Heart left ventricle (tissue), 16 donors: ENCODE data around the gene SIGMAR1. TPM values are rescaled to one million over a fixed set of nuclear protein-coding genes. Genes with fewer than 3 reads are reported as not detected.

ENCODE experiments used
- ATAC-seq, 4 donors: fragments of 200-7000 bp; cut with Tn5 transposase; one replicate each; pipeline ENCODE4 v1.9.1; 2020 to 2022; ENCODE audit warnings: moderate library complexity in 4 of 4, mild to moderate bottlenecking in 3 of 4, moderate number of reproducible peaks in 1 of 4
- DNase-seq, 5 donors: peaks; one replicate each; pipeline ENCODE4 v3.0.0-alpha.2; 2020
- H3K27ac ChIP-seq, 12 donors: fragments of 200-600 bp; sonication (generic) in 4 of 12; one replicate each; pipeline versions ENCODE4 v1.5.0 to v1.8.0; 2016 to 2022; ENCODE audit warnings: mild to moderate bottlenecking in 2 of 12
- H3K27me3 ChIP-seq, 9 donors: fragments of 200-600 bp; sonication (generic) in 2 of 9; one replicate each; pipeline versions ENCODE4 v1.5.1 to v1.8.0; 2016 to 2022; ENCODE audit warnings: mild to moderate bottlenecking in 3 of 9
- H3K36me3 ChIP-seq, 9 donors: fragments of 200-600 bp; sonication (generic) in 2 of 9; one replicate each; pipeline versions ENCODE4 v1.5.0 to v1.8.0; 2018 to 2022; ENCODE audit warnings: mild to moderate bottlenecking in 2 of 9
- H3K4me1 ChIP-seq, 12 donors: fragments of 200-600 bp; sonication (generic) in 4 of 12; one replicate each; pipeline versions ENCODE4 v1.5.0 to v1.8.0; 2016 to 2022; ENCODE audit warnings: mild to moderate bottlenecking in 3 of 12
- H3K4me3 ChIP-seq, 12 donors: fragments of 200-600 bp; sonication (generic) in 4 of 12; one replicate each; pipeline versions ENCODE4 v1.5.0 to v1.8.0; 2017 to 2022; ENCODE audit warnings: mild to moderate bottlenecking in 9 of 12, moderate library complexity in 4 of 12
- H3K9me3 ChIP-seq, 12 donors: fragments of 200-600 bp; sonication (generic) in 4 of 12; one replicate each; pipeline versions ENCODE4 v1.5.0 to v1.8.0; 2016 to 2022; ENCODE audit warnings: mild to moderate bottlenecking in 1 of 12
- CTCF ChIP-seq, 12 donors: fragments of 200-600 bp; sonication (generic) in 4 of 12; IDR thresholded peaks; one replicate each; pipeline versions ENCODE4 v1.5.0 to v1.8.0; 2018 to 2022; ENCODE audit warnings: antibody characterized with exemption in 12 of 12, mild to moderate bottlenecking in 5 of 12
- POLR2A ChIP-seq, 2 donors: fragments of 450-650 bp; IDR thresholded peaks; one replicate each; pipeline ENCODE4 v1.6.1; 2017; ENCODE audit warnings: antibody characterized with exemption in 2 of 2, mild to moderate bottlenecking in 2 of 2, moderate library complexity in 2 of 2
- whole genome bisulfite sequencing, 4 donors: extraction: QIAGEN DNeasy Blood & Tissue Kit in 2 of 4; methylation state at CpG; one replicate each; pipeline versions ENCODE4 v1.1.5 to v1.1.7; 2013 to 2018; 5-methylcytosine and 5-hydroxymethylcytosine counted together
- intact Hi-C, 10 donors: fragments of 100-400 bp; cut with DNase I; formaldehyde crosslinking; loops; one replicate each; pipeline versions ENCODE4 v1.11.1 to v1.14.2; 2022
- polyA plus RNA-seq, 2 donors: library from polyadenylated mRNA; stranded (reverse); fragments of 200-250 nt; gene quantifications; one replicate each; pipeline ENCODE4 v1.2.3, GENCODE V29; 2013
- total RNA-seq, 9 donors: library from RNA; depleted of rRNA in 2 of 9; stranded (reverse); fragments of >200 nt in 2 of 9; fragmentation: NEBNext Ultra II Directional in 3 of 9; extraction: Animal tissue kit (Norgen Biotek cat#: 25700) in 3 of 9; gene quantifications; one replicate each; pipeline versions ENCODE4 v1.1.0 to v1.2.4, GENCODE V29; 2016 to 2023
- donor health status: ischemic (EF 13 %, LVEDD 7.1; RV severe dilation, severe dysfunction).
- donor health status: healthy with polysubstance abuse.
- donor health status: DM: no; HTN: yes; CAD: no.
- donor health status: DM: no; HTN: no; CAD: no.
- donor health status: ischemic (EF 25% LVEDD 6.9; RV normal size, moderate dysfunction).
- donor health status: ischemic (EF 25% LVEDD 5.7; RV mildly dilated, moderate dysfunction).
- donor health status: healthy.
- donor health status: DM: yes; HTN: yes; CAD: no.
- donor health status: ischemic (EF 35%, LVEDD 5.7; RV mildly dilated, moderate dysfunction).
- donor health status: nonischemic (EF 11% LVEDD 7.7; RV severe dilation, severe dysfunction).
- donor health status: DM: yes; HTN: yes; CAD: no.
- donor health status: PGD.
- donor health status: ischemic (EF 29% LVEDD 5.4; RV normal size, mild dysfunction).
- donor health status: nonischemic (EF 23%, LVEDD 6.1; RV moderate dilation, normal function).

The SIGMAR1 gene
- total and polyA plus RNA-seq, 11 donors: 17.0 to 55.3 (median 24.9) TPM

DNA sequence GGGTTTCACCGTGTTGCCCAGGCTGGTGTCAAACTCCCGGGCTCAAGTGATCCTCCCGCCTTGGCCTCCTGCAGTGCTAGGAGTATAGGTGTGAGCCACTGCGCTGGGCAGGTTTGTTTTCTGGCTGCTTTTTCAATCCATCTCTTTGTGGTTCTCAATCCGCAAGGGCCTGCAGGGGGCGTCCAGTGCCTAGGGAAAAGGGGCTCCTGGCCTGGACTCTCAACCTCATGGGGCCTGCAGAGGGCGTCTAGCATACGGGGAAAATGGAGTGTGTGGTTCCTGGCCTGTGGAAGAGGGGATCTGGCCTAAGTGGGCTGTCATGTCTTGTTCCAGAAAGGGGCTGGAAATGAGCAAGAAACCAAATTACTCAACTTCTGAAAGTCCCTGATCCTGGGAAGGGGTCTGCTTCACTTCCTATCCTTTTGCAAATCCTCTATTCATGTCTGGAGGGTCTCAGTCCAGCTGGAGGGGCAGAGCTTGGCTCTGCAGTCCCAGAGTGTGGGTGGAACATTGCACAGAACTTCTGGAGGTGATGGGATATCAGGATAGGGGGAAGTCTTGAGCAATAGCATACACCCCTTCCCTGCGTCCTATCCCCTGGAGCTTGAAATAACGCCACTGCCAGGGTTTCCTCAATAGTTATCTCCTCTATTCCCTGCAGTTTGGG, 37.6 kb upstream of the SIGMAR1 start:
- no peak overlapping the region for H3K4me3 ChIP-seq
- no peaks in the 10 kb centered on the region for H3K4me1 ChIP-seq
- no peaks in the 10 kb centered on the region for H3K36me3 ChIP-seq
- 34 to 58% (median 44%) methylated on average over 9 to 10 of the region's 10 CpGs for WGBS, 4 donors
- DNase-seq (peak in 4 of 5 donors; percentile 53 to 79 (median 56)), ATAC-seq (peak; percentile 29 to 76 (median 64))
- TF ChIP-seq CTCF (IDR thresholded peaks at IDR 0.05) (peak in 11 of 12 donors; percentile 14 to 63 (median 42)), POLR2A (IDR thresholded peaks at IDR 0.05) (no peak)
- H3K27me3 ChIP-seq: no peaks in the 10 kb centered on the region
- no peak overlapping the region for H3K27ac ChIP-seq
- H3K9me3 ChIP-seq: peaks cover 0 to 2% (median 0%) of the 10 kb centered on the region in 12 donors
- intact Hi-C loops: no loop called here

GRCh38 chr9:34674440-34674839, 36.9 kb upstream of the SIGMAR1 start:
- DNase-seq (no peak), ATAC-seq (no peak)
- H3K36me3 ChIP-seq: no peaks in the 10 kb centered on the region
- no peaks in the 10 kb centered on the region for H3K27me3 ChIP-seq
- H3K4me1 ChIP-seq: no peaks in the 10 kb centered on the region
- WGBS, 4 donors: 85 to 91% (median 87%) methylated on average over 3 of the region's 3 CpGs
- H3K9me3 ChIP-seq: peaks cover 0 to 9% (median 0%) of the 10 kb centered on the region in 12 donors
- no peak overlapping the region for H3K27ac ChIP-seq
- intact Hi-C loops: no loop called here
- no peak for TF ChIP-seq POLR2A (IDR thresholded peaks at IDR 0.05)
- no peak for TF ChIP-seq CTCF (IDR thresholded peaks at IDR 0.05)
- no peak overlapping the region for H3K4me3 ChIP-seq

DNA sequence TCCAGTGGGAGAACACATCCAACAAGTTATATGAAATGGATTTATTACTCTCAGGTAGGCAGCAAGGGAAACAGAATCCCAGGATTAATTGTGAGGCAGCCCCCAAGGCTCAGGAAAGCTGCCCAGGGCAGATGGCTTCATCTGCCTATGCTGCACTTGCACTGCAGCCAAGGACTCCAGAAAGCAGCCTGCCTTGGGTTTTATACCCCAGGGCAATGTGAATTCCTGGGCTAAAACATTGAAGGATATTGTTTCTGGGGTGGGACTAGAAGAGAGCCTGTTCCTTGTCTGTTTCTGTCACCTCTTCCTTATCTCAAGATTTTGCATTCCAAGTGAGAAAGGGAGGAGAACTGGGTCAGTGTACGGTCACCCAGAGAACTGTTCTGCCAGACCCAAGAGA, 33.7 kb upstream of the SIGMAR1 start:
- ATAC-seq (no peak), DNase-seq (peak in 1 of 5 donors; percentile 12)
- Histone ChIP-seq H3K4me1 (peaks cover 0 to 11% (median under 1%) of the 10 kb centered on the region in 12 donors), H3K4me3 (no peak overlapping the region), H3K27ac (no peak overlapping the region), H3K27me3 (no peaks in the 10 kb centered on the region), H3K9me3 (peaks cover 0 to 9% (median 0%) of the 10 kb centered on the region in 12 donors), H3K36me3 (peaks cover 0 to 6% (median 0%) of the 10 kb centered on the region in 9 donors)
- TF ChIP-seq POLR2A (IDR thresholded peaks at IDR 0.05) (no peak), CTCF (IDR thresholded peaks at IDR 0.05) (no peak)
- 50 to 71% (median 61%) methylated on average over 1 of the region's 1 CpG for WGBS, 4 donors
- intact Hi-C loops: no loop called here

- DNase-seq: peak in 1 of 5 donors; percentile 1
- intact Hi-C loops: loop anchor here in 2 of 10 donors (5.0 to 10.0 kb wide), 3 partner anchors 32 to 432 kb away; partner anchors contain the start of genes FANCG (in 1 of the 2), STOML2 (in 1 of the 2) and VCP (in 1 of the 2)
- no peak for TF ChIP-seq CTCF (IDR thresholded peaks at IDR 0.05)
- no peak for ATAC-seq
- peaks cover 0 to 15% (median 4%) of the 10 kb centered on the region in 12 donors for H3K4me1 ChIP-seq
- no peak overlapping the region for H3K27ac ChIP-seq
- no peak overlapping the region for H3K4me3 ChIP-seq
- H3K36me3 ChIP-seq: peaks cover 0 to 6% (median 0%) of the 10 kb centered on the region in 9 donors
- no peaks in the 10 kb centered on the region for H3K27me3 ChIP-seq
- peaks cover 0 to 9% (median 0%) of the 10 kb centered on the region in 12 donors for H3K9me3 ChIP-seq
- WGBS, 4 donors: 89 to 96% (median 93%) methylated on average over 5 of the region's 5 CpGs
Observed at GRCh38 chr9:34669809-34670562, 32.4 kb upstream of the SIGMAR1 start.
